ENCODE results near the gene TMEM69.
"Not testable (repeated sequence)": the region's sequence is repeated elsewhere in the genome, so short reads cannot be mapped to it uniquely, and the experiment has no call there.

DNA sequence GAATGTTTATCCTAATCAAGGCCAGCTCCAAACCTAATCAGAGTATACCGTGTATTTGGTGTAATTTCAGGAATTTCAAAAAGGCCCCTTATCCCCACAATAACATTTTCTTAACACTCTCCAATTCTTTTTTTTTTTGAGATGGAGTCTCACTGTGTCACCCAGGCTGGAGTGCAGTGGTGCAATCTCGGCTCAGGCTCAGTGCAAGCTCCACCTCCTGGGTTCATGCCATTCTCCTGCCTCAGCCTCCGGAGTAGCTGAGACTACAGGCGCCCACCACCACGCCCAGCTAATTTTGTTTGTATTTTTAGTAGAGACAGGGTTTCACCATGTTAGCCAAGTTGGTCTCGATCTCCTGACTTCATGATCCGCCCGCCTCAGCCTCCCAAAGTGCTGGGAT is 29.4 kb downstream of the TMEM69 start:
- TF ChIP-seq, protein P1, sequence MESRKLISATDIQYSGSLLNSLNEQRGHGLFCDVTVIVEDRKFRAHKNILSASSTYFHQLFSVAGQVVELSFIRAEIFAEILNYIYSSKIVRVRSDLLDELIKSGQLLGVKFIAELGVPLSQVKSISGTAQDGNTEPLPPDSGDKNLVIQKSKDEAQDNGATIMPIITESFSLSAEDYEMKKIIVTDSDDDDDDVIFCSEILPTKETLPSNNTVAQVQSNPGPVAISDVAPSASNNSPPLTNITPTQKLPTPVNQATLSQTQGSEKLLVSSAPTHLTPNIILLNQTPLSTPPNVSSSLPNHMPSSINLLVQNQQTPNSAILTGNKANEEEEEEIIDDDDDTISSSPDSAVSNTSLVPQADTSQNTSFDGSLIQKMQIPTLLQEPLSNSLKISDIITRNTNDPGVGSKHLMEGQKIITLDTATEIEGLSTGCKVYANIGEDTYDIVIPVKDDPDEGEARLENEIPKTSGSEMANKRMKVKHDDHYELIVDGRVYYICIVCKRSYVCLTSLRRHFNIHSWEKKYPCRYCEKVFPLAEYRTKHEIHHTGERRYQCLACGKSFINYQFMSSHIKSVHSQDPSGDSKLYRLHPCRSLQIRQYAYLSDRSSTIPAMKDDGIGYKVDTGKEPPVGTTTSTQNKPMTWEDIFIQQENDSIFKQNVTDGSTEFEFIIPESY (IDR thresholded peaks at IDR 0.05): not testable (repeated sequence)
- TF ChIP-seq, protein P2, sequence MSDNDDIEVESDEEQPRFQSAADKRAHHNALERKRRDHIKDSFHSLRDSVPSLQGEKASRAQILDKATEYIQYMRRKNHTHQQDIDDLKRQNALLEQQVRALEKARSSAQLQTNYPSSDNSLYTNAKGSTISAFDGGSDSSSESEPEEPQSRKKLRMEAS (IDR thresholded peaks at IDR 0.05; ENCODE audit: low read depth, low read length): not testable (repeated sequence)
- TF ChIP-seq NFIC (IDR thresholded peaks at IDR 0.05; ENCODE audit: low read depth, low read length); RB1 (IDR thresholded peaks at IDR 0.05; ENCODE audit: borderline replicate concordance); POLR2AphosphoS5 (IDR thresholded peaks at IDR 0.05; ENCODE audit: low read length); MYC (IDR thresholded peaks at IDR 0.05; ENCODE audit: insufficient read depth, insufficient read length, insufficient replicate concordance, low read length, severe bottlenecking); SIX5 (IDR thresholded peaks at IDR 0.05; ENCODE audit: low read depth, low read length, severe bottlenecking); KDM1A (IDR thresholded peaks at IDR 0.05; ENCODE audit: borderline replicate concordance); CREB1 (IDR thresholded peaks at IDR 0.05; ENCODE audit: low read depth): not testable (repeated sequence)
- TF ChIP-seq, protein P3, sequence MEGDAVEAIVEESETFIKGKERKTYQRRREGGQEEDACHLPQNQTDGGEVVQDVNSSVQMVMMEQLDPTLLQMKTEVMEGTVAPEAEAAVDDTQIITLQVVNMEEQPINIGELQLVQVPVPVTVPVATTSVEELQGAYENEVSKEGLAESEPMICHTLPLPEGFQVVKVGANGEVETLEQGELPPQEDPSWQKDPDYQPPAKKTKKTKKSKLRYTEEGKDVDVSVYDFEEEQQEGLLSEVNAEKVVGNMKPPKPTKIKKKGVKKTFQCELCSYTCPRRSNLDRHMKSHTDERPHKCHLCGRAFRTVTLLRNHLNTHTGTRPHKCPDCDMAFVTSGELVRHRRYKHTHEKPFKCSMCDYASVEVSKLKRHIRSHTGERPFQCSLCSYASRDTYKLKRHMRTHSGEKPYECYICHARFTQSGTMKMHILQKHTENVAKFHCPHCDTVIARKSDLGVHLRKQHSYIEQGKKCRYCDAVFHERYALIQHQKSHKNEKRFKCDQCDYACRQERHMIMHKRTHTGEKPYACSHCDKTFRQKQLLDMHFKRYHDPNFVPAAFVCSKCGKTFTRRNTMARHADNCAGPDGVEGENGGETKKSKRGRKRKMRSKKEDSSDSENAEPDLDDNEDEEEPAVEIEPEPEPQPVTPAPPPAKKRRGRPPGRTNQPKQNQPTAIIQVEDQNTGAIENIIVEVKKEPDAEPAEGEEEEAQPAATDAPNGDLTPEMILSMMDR (IDR thresholded peaks at IDR 0.05 in 2 of 3, conservative IDR thresholded peaks at IDR 0.05 in 1 of 3; ENCODE audit: control insufficient read depth in 2 of 3, extremely low read depth in 1 of 3, insufficient read depth in 1 of 3, low read depth in 3 of 3, low read length in 3 of 3): not testable (repeated sequence)
- TF ChIP-seq, protein P4, sequence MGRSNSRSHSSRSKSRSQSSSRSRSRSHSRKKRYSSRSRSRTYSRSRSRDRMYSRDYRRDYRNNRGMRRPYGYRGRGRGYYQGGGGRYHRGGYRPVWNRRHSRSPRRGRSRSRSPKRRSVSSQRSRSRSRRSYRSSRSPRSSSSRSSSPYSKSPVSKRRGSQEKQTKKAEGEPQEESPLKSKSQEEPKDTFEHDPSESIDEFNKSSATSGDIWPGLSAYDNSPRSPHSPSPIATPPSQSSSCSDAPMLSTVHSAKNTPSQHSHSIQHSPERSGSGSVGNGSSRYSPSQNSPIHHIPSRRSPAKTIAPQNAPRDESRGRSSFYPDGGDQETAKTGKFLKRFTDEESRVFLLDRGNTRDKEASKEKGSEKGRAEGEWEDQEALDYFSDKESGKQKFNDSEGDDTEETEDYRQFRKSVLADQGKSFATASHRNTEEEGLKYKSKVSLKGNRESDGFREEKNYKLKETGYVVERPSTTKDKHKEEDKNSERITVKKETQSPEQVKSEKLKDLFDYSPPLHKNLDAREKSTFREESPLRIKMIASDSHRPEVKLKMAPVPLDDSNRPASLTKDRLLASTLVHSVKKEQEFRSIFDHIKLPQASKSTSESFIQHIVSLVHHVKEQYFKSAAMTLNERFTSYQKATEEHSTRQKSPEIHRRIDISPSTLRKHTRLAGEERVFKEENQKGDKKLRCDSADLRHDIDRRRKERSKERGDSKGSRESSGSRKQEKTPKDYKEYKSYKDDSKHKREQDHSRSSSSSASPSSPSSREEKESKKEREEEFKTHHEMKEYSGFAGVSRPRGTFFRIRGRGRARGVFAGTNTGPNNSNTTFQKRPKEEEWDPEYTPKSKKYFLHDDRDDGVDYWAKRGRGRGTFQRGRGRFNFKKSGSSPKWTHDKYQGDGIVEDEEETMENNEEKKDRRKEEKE (IDR thresholded peaks at IDR 0.05): not testable (repeated sequence)
- TF ChIP-seq, protein P5, sequence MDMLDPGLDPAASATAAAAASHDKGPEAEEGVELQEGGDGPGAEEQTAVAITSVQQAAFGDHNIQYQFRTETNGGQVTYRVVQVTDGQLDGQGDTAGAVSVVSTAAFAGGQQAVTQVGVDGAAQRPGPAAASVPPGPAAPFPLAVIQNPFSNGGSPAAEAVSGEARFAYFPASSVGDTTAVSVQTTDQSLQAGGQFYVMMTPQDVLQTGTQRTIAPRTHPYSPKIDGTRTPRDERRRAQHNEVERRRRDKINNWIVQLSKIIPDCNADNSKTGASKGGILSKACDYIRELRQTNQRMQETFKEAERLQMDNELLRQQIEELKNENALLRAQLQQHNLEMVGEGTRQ (IDR thresholded peaks at IDR 0.05; ENCODE audit: borderline replicate concordance, low read depth, low read length): not testable (repeated sequence)
